DMS53 treated with DMSO at 0.1 percent for 48 hours (cell line): ENCODE measurements around the gene LYRM4.

Experiments
- DNase-seq: peaks from one replicate; lab custom pipeline; 2025; ENCODE audit not compliant: unreplicated experiment; lab: John Stamatoyannopoulos, UW

The LYRM4 gene

DNA sequence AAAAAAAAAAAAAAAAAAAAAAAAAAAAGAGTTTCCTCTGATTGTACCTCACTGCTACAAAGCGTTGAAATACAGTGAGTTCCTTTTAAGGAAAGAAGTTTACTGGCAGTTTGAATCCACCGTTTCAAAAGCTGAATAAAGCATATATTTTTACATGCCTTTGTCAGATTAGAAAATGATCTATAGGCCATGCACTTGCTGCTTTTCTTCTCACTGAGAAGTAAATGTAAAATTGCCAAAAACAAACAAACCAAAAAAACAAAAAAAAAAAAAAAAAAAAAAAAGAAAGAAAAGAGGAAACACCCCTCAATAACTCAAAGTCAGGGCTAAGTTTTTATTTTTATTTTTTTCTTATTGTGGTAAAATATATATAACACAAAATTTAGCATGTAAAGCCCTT lies 81.9 kb downstream of the LYRM4 start:
- no peak for DNase-seq

GRCh38 chr6:5175635-5176034 lies 85.1 kb downstream of the LYRM4 start:
- no peak for DNase-seq

- no peak for DNase-seq
Observed at GRCh38 chr6:5174756-5175549, 85.8 kb downstream of the LYRM4 start.

DNA sequence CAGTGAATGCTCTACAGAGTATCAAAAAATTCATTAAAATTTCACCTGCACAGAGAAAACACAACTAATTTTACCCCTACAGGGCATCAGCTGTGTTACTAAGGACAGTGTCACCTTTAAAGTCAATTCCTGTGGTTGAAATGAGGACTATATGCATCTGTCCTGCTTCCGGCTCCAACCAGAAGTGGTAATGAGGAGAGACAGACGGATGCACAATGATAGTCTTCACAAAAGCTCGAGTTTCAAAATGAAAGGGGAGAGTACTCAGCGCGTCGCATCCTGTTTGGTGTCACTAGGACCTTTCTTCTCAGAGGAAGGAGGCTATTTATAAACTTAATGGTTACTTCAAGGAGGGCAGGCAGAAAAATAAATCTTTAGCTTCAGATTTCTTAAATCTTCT lies 86.5 kb downstream of the LYRM4 start:
- DNase-seq, result no peak

GRCh38 chr6:5173810-5174209 lies 86.9 kb downstream of the LYRM4 start:
- no peak for DNase-seq

DNA sequence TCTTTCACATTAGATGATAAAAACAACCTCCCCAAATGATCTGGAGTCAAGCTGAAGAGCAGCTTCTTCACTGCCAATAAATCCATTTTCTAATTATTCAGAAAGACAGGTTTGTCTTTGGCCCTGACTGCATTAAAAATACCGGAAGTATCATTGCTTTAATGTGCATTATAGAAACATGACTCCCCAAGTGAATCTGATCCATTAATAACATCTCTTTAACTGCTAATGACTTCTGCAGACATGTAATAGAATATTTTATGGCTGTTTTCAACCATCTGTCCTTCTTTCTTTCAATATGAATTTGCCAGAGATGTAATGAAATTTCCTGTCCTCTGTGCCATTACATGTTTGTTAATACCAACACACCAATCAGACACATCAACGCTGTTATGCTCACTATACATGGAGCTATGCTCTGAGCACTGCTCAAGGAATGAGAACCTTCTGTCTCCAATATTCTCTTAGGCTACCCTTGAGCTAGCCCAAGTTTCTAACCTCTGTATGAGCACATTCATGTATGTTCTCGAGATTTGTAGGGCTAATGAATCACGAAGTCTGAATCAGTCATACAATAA lies 87.8 kb downstream of the LYRM4 start:
- DNase-seq, result no peak

DNA sequence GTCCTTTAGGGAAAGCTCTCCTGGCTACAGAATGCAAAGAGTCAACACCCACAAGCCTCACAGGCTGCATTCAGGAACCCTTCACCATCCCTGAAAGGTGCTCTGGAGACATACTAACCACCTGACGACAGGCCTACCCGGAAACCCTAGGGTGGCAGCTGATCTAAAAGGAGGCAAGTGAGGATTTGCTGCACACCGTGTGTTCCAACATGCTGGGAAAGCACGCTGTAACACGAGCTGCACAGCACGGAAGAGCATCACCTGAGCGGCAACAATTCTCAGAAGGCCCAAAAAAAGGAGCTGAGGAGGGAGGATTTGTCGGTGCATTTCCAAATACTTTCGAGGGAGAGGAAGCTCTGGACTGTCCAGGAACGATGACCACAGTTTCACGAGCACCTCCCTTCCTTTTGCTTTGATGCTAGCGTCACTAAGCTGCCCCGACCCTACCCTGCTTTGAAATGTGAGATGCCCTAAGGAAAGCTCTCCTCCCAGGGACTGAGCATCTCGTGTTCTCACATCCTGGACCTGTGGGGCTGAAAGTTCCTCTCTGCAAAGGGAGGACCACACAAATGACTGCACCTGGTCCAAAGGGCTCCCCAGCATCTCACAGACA lies 88.6 kb downstream of the LYRM4 start:
- DNase-seq, result no peak

DNA sequence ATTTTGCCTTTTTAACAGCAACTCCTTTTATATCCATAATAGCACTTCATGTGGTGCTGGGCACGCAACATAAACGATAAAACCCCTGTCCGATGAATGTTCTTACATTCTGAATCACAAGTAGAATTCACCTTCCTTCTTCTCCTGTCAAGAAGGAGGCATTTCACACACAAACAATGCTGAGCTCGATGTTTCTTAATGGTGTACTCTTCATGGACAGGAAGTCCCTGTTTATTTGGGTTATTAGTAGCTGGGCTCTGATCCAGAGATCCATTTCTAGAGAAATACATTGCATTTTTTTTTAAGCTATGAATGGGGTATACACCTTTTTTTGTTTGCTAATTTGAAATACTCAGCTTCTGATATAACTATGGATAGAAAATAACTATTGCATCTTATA lies 93.2 kb downstream of the LYRM4 start:
- DNase-seq, result no peak

- DNase-seq, result no peak
Observed at GRCh38 chr6:5164092-5164491, 96.7 kb downstream of the LYRM4 start.

- DNase-seq, result no peak
Observed at GRCh38 chr6:5163247-5163646, 97.5 kb downstream of the LYRM4 start.

DNA sequence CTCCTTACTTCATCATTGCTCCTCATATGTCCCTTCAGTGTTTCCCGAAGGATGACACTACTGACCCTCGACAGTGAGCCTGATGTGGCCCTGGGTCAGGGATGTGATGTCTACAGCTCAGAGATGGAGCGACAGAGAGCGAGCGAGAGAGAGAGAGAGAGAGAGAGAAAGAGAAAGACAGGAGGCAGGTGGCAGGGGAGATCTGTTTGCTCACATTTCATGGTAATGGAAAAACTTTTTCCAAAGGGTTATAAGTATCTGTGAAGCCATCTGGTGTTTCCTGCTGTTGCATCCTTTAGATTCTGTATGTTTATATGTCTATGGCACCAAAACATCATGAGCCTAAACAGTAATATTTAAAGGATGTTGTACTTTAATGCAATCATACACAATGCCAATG lies 98.4 kb downstream of the LYRM4 start:
- no peak for DNase-seq

GRCh38 chr6:5160206-5160605 lies 100.5 kb downstream of the LYRM4 start:
- DNase-seq, result no peak

DNA sequence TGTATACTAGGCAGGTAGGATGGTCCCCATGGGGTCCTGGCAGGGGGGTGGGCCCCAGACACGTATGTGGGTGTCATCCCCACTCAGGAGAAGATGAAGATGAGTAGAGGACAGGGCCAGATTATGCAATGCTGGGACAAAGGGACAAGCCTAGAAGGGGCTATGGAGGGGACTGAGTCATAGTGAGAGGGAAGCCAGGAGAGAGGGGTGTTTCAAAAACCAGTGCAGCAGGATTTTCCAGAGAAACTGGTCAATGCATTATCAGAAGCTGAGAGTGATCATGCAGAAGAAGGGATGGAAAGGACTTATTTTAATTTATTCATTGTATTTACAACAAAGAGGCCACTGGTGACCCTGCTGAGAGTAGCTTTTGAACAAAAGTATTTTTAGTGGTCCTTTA lies 101.6 kb downstream of the LYRM4 start:
- no peak for DNase-seq

DNA sequence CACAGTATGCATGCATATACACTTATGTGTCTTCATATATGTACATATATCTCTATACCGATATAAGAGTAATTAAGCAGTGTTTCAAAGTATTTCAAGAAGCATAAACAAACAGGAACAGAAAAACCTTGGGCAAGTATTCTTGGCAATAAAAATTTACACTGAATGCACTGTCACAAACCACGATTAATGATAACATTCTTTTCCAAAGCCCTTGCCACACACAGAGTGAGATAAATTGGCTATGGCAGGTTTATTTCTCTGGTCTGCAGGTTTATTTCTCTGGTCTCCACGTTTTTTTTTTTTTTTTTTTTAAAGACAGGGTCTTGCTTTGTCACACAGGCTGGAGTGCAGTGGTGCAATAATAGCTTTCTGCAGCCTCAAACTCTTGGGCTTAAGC lies 102.6 kb downstream of the LYRM4 start:
- DNase-seq, result no peak

DNA sequence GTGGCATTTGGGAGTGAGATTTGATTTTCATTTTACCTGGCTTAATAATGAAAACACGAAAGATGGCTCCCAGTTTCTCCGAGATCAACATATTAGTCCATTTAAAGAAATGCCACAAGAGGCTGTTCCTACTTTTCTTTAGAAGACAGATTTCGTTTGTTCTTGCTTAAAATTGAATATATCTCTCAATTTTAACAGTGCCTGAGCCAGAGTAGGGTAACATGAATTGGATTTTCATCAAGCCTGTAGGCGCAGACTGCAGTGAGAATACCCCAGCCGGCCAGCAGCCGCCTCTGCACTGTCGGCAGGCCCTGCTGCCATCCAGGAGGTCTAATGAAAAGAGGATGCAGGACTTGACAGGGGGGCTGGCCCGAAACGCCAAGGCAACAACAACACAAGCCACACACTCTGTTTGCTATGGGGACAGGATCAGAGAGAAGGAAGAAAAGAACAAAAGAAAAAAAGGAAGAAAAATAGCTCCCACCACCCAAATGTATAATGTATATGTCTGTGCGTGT lies 103.1 kb downstream of the LYRM4 start:
- no peak for DNase-seq

DNA sequence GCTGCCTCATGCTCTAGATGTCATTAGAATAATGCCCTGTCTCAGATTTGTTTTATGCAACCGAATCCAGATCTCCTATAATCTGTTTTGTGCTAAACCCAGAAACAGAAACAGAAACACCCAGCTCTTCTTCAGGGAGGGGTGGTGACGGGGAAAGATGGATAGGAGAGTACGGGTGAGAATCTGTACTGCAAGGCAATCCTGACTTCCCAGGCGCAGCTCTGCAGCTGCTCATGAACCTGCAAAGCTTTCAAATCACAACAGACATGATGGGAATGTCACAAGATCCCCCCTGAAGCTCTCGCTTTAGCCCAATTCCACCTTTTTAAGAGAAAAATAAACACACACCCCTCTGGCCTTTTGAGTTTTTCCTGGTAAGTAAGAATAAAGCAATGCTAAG lies 104.1 kb downstream of the LYRM4 start:
- DNase-seq, result no peak

DNA sequence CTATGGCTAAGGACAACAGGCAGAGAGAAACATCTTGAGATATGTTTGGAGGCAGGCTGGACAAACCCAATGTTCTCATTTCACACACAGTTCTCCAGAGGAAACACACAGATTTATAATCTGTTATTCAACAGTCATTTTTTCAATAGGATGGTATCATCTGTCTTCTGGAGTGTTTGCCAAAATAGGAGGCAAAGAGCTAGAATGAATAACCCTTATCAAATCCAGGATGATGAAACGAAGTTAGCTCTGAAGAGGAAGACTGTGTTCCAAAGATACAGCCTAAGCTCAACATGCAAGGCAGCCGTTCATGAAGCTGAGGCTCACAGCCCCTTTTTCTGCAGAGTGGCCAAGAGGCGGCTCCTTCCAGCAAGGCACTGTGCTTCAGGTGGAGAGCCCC lies 104.8 kb downstream of the LYRM4 start:
- no peak for DNase-seq

GRCh38 chr6:5153186-5153585 lies 107.6 kb downstream of the LYRM4 start:
- DNase-seq, result no peak

- no peak for DNase-seq
Observed at GRCh38 chr6:5152460-5152859, 108.3 kb downstream of the LYRM4 start.

- DNase-seq, result no peak
Observed at GRCh38 chr6:5151955-5152401, 108.8 kb downstream of the LYRM4 start.

DNA sequence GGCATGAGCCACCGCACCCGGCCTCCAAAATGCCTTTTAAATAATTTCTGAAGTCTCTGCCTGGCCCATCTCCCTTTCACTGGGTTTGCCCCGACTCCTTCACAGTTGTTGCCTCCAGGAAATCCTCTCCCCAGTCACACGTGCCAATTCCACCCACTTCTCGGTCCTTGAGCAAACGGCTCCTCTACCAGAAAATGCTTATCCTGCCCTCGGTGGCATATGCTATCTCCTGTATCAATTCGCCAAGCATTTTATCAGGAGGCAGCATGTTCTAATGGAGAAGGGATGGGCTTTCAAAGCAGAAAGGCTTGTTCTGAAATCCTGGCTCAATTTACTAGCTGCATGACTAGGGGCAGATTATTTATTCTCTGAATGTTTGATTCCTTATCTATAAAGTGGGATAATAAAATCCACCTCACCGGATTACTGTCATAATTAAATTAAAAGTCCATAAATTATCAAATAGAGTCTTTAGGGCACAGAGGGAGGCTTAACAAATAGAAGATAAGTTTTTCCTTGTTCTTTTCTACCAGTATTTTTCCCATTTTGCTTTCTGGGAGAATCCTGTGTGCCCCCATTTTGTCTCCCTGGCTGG lies 109.3 kb downstream of the LYRM4 start:
- DNase-seq, result no peak

- DNase-seq, result no peak
Observed at GRCh38 chr6:5150551-5151075, 110.1 kb downstream of the LYRM4 start.
